Right lobe of liver (tissue), 4 donors: ENCODE results near the gene KCNJ6.

ENCODE experiments used
- POLR2A ChIP-seq: fragments of 450-650 bp; IDR thresholded peaks from one replicate; pipeline ENCODE4 v1.6.1; 2017; ENCODE audit warnings: antibody characterized with exemption, mild to moderate bottlenecking
- TF ChIP-seq, protein P1 (sequence below), 4 donors: fragments of 200-600 bp in 3 of 4; fragments of 450-650 bp in 1 of 4; IDR thresholded peaks; one replicate each; pipeline versions ENCODE4 v1.5.1 to v1.8.0; 2016 to 2022; ENCODE audit warnings: antibody characterized with exemption in 4 of 4, mild to moderate bottlenecking in 2 of 4
- donor health status: DM: no; HTN: no; CAD: no.
- donor health status: DM: no; HTN: no; CAD: no.
- donor health status: DM: no; HTN: yes; CAD: no.

DNA sequence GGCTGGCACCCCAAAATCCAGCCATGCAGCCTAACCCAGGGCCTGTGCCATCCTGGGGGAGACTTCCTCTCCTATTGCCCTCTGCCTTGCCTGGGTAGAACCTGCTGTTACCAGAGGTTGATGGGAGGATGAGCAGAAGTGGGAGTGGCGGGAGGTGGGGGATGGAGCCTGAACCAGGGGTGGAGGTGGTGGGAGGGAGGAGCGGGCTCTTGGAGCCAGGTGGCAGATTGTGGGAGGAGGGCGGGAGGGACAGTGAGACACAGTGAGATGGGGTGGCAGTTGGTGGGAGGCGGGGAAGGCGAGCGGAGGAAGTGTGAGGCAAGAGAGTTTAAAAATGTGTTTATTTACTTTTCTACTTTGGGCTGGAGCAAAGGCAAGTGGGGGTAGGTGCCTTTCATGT is 87.3 kb downstream of the KCNJ6 start:
- TF ChIP-seq, protein P1, sequence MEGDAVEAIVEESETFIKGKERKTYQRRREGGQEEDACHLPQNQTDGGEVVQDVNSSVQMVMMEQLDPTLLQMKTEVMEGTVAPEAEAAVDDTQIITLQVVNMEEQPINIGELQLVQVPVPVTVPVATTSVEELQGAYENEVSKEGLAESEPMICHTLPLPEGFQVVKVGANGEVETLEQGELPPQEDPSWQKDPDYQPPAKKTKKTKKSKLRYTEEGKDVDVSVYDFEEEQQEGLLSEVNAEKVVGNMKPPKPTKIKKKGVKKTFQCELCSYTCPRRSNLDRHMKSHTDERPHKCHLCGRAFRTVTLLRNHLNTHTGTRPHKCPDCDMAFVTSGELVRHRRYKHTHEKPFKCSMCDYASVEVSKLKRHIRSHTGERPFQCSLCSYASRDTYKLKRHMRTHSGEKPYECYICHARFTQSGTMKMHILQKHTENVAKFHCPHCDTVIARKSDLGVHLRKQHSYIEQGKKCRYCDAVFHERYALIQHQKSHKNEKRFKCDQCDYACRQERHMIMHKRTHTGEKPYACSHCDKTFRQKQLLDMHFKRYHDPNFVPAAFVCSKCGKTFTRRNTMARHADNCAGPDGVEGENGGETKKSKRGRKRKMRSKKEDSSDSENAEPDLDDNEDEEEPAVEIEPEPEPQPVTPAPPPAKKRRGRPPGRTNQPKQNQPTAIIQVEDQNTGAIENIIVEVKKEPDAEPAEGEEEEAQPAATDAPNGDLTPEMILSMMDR (IDR thresholded peaks at IDR 0.05): no peak
- TF ChIP-seq POLR2A: no peak
